Tibial nerve (tissue), 3 donors: ENCODE measurements around the gene DHX58.

Source experiments
- CTCF ChIP-seq, 5 experiments: fragments of 200-600 bp in 3 of 5; fragments of 450-650 bp in 2 of 5; sonication (generic) in 3 of 5; IDR thresholded peaks; one replicate each; pipeline ENCODE4 v1.5.1; 2016 to 2019; ENCODE audit warnings: antibody characterized with exemption in 5 of 5, mild to moderate bottlenecking in 3 of 5, moderate library complexity in 2 of 5
- POLR2A ChIP-seq, 2 donors: fragments of 450-650 bp; IDR thresholded peaks; one replicate each; pipeline ENCODE4 v1.6.1; 2017; ENCODE audit warnings: antibody characterized with exemption in 2 of 2, mild to moderate bottlenecking in 2 of 2, moderate library complexity in 2 of 2

DNA sequence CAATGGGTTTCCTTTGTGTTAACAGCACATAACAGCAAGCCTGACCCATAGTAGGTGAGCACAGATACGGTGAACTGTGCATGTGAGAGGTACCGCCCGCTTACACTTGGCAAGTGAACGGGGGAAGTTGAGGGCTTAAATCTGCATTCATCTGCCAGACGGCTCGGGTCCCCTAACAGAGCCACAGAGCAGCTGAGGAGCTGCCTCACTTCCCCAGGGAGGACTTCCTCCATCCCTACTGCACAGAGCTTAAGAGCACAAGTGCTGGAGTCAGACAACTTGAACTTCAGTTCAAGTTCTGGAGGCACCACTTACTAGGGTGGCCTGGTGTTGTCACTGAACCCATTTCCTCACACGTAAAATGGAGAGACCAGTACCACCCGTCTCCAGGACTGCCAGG, 28.9 kb upstream of the DHX58 start:
- no peak for TF ChIP-seq CTCF (IDR thresholded peaks at IDR 0.05)
- TF ChIP-seq POLR2A (IDR thresholded peaks at IDR 0.05), result no peak
